Iris pigment epithelial cell (primary cell): ENCODE data around the gene CFL1.

ENCODE experiments used
- DNase-seq: peaks from one replicate; pipeline ENCODE4 v3.0.0-alpha.2; 2011; ENCODE audit warnings: low read depth

The CFL1 gene

GRCh38 chr11:65887723-65888162 lies 29.8 kb upstream of the CFL1 start:
- peak; percentile 59 for DNase-seq

- DNase-seq, result no peak
Measured at GRCh38 chr11:65886826-65887722, 29.1 kb upstream of the CFL1 start.

DNA sequence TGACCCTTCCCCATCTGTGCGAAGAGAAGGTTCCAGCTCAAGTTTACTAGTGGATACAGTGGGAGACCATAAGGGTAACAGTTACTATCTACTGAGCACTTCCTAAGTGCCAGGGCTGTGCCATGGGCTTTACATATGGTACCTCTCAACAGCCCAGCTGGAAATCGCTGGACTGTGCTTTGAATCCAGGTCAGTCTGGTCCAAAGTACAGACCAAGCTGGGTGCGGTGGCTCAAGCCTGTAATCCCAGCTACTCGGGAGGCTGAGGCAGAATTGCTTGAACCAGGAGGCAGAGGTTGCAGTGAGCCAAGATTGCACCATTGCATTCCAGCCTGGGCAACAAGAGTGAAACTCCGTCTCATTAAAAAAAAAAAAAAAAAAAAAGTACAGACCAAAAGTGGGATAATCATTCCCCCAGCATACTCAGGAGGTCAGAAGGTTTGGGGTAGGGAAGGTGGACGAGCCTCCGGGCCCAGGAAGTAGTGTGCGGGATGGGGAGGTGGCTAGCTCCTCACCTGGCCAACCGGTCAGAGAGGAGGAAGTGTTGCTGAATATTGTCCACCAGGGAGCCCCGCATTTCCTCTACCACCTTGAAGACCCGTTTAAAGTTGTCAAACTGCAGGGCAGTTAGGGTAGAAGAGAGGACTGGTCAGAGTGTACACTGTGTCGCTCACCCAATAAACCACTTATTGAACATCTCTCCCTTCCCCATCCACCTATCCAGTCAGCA lies 28.0 kb upstream of the CFL1 start:
- no peak for DNase-seq

GRCh38 chr11:65885231-65885630 lies 27.3 kb upstream of the CFL1 start:
- no peak for DNase-seq

DNA sequence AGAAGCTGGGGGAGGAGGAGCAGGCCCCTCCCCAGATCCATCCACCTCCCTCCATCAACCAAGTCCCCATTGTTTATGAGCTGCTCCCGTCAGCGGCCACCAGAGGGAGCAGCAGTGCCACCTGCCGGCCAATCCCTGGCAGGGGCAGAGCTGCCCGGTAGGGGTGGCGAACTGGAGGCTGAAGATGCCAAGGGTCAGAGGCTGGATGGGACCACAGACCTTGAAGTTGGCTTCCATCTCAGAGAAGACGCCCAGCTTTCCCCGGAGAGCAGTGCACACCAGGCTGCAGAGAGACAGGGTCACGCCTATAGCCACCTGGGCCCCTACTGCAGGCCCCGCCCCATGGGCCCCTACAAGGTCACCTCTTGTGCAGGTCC lies 26.7 kb upstream of the CFL1 start:
- peak; percentile 56 for DNase-seq

DNA sequence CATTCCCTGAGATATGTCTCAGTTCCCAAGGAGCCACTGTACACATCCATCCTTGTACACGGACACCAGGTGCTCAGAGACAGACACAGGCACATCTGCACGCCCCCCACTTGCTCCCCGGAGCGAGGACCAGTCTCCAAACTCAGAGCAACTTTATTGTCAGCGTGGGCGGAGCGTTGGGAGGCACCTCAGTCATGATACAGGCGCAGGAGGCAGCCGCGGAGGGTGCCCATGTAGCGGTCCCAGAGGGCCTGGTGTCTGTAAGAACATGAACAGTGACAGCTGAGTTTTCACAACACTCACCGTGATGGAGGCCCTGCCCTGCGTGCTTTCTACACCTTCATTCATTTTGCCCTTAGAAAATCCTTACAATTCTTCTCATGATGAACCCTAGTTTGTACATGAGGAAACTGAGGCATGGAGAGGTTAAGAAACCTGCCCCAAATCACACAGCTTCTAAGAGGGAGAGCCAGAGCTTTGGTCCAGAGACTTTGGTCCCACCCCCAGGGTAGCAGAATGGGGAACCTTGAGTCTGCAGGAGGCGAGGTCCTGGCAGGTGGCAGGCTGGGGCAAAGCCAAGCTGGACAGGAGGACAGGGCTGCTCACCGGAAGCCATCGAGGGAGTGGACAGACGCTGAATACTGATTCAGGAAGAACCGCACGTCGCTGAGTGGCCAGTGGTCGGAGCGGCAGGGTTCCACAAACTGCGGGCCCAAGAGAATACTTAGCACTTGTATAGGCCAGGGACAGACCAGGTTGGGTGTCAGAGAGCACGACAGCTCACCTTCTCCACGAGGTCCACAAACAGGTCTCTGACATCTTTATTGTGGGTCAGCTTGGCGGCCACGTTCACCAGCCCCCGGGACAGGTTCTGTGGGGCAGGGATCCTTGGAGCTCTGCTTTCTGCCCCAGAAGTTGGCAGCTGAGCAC lies 26.1 kb upstream of the CFL1 start:
- DNase-seq, result no peak

DNA sequence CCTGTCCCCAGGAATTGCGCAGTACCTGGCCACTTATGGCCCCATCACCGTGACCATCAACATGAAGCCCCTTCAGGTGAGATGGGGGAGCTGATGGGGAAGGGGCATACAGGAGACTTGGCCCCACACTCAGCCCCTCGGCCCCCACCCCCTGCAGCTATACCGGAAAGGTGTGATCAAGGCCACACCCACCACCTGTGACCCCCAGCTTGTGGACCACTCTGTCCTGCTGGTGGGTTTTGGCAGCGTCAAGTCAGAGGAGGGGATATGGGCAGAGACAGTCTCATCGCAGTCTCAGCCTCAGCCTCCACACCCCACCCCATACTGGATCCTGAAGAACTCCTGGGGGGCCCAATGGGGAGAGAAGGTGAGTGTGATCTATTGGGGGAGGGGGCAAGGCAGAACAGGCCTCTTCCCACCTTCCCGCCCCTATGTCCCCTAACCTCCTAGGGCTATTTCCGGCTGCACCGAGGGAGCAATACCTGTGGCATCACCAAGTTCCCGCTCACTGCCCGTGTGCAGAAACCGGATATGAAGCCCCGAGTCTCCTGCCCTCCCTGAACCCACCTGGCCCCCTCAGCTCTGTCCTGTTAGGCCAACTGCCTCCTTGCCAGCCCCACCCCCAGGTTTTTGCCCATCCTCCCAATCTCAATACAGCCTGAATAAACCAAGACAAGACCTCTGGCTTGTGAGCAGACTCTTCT lies 25.2 kb upstream of the CFL1 start:
- DNase-seq, result no peak

DNA sequence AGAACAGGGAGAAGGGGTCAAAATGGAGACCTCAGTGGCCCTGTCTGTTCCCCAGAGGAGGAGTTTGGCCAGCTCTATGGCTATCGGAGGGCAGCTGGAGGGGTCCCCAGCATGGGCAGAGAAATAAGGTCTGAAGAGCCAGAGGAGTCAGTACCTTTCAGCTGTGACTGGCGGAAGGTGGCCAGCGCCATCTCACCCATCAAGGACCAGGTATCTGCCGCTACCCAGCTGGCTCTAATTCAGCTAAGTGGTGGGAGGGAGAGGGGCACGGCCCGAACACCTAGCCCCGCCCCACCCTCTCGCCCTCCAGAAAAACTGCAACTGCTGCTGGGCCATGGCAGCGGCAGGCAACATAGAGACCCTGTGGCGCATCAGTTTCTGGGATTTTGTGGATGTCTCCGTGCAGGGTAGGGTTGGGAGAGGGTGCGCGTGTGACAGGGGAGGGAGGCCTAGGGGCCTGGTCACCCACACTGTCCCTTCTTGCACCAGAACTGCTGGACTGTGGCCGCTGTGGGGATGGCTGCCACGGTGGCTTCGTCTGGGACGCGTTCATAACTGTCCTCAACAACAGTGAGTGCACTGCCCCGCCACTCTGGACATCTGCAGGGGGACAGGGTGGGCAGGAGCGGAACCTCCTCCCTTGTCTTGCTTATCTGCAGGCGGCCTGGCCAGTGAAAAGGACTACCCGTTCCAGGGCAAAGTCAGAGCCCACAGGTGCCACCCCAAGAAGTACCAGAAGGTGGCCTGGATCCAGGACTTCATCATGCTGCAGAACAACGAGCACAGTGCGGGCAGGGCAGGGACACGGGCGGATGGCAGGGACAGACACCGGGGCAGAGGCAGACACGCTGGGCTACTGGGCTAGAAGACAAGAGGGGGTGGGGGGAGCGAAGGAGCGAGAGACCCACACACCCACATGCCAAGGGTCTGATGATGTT lies 24.4 kb upstream of the CFL1 start:
- DNase-seq, result no peak

DNA sequence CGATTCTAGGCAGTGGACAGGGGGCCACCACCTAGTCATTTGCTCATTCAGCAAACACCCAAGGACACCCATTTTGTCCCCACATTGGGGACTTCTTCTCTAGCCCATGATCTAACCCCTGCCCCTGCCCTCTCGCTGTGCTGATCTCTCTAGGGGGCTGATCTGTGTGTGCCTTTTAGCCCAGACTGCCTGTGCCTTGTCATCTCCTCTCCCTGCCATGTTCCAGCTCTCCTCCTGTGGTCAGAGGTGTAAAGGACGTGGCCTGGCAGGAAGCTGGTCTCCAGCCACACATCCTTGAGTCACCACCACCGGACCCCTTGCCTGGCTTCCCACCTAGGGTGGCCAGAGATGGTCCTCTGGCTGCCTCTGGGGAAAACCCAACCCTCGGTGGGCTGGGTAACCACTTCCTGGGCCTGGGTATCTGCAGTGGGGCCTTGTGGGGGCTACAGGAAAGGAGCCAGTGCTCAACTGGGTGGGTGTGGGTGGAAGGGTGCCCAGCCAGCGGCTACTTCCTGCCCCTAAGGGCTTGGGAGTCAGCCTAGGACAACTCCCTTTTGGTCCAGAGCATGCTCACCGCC lies 23.0 kb upstream of the CFL1 start:
- DNase-seq, result no peak

DNA sequence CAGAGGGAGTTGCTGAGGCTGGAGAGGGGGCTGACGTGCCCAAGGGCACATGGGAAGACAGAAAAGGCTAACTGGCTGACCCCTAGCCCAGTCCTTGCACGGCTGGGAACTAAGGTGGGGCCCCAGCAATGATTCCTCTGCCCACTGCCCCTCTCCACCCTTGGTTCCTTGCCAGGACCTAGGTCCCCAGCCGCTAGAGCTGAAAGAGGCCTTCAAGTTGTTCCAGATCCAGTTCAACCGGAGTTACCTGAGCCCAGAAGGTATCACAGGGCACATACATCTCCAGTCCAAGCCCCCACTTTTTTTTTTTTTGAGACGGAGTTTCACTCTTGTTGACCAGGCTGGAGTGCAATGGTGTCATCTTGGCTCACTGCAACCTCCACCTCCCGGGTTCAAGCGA lies 22.0 kb upstream of the CFL1 start:
- no peak for DNase-seq

- DNase-seq, result no peak
Measured at GRCh38 chr11:65879617-65880016, 21.6 kb upstream of the CFL1 start, which contains the start of gene CTSW. Gene CTSW, plus strand, starts transcription at chr11:65879837. Its CDS starts 18 bp downstream, at chr11:65879855.

GRCh38 chr11:65873318-65874156 lies 15.6 kb upstream of the CFL1 start:
- DNase-seq, result peak; percentile 91

- DNase-seq, result peak; percentile 38
Measured at GRCh38 chr11:65872586-65873317, 14.8 kb upstream of the CFL1 start, which contains the start of gene EFEMP2. Gene EFEMP2, minus strand, starts transcription at chr11:65872800. Its CDS starts 446 bp downstream, at chr11:65872354.

- DNase-seq, result peak; percentile 54
Measured at GRCh38 chr11:65871811-65872548, 14.0 kb upstream of the CFL1 start.

DNA sequence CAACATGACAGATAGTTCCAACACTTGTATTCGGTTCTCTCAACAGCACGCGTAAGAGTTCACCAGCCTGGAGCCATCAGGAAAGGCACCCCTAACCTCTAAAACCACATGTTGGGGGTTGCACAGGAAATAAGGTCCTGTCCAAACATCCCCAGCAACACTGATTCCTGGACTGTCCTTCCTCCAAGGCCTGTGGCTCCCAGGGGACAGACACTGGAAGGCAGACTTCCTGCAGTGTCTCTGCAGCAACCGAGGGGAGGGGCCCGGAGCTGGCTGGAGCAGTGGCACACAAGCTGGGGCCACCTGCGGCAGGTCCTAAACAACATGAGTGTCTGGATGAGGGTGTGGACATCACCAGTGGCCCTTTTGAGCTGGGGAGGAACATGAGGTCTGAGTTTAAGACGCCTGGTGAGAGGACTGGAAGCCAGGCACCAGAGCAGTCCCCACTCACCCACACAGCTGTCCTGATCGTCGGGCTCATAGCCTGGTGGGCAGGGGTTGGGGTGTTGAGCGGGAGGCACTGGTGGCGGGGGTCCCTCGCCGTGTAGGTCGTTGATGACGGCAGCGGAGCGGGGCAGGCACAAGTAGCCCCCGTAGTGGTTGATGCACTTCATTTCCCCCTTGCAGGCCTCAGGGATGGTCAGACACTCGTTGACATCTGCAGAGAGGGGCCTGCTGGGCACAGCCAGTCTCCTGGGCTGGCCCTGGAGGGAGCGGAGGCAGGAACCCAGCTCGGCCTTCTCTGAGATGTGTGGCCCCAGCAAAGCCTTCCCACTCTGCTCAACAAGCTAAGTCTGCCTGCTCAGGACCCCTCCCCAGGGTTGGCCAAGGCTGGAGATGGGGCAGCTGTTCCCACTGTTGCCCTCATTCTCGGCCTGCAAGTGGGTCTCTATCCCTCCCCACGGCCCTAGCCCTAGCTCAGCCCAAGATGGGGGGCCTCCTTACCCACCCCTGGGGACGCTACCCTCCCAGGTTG lies 13.0 kb upstream of the CFL1 start:
- no peak for DNase-seq

DNA sequence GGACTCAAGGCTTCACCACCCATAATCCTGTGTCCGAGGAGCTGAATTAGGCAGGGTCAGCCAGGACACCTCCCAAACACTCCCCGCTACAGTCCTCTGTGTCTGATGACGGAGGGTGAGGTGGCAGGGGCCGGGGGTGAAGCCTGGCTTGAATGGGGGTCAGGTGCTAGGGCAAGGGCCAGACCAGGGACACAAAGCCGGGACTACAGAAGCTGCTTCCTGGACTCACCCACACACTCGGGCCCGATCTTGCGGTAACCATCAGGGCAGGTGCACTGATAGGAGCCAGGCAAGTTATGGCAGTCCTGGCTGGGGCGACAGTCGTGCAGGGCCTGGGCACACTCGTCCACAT lies 12.3 kb upstream of the CFL1 start:
- DNase-seq, result no peak
